GM23248 (cell line): Measurements from ENCODE around the gene RNASET2.

Source experiments
- EZH2 ChIP-seq: fragments of 200-600 bp; sonication (generic); IDR thresholded peaks from 2 replicates; pipeline ENCODE4 v1.6.1; 2018; ENCODE audit warnings: antibody characterized with exemption, mild to moderate bottlenecking; ENCODE audit not compliant: insufficient read depth, poor library complexity, severe bottlenecking
- EZH2phosphoT487 ChIP-seq: fragments of 200-600 bp; sonication (generic); IDR thresholded peaks from 2 replicates; pipeline ENCODE4 v1.6.1; 2018; ENCODE audit warnings: antibody characterized with exemption, moderate library complexity, mild to moderate bottlenecking, low read depth; ENCODE audit not compliant: insufficient read depth

GRCh38 chr6:166902211-166902755, 54.1 kb downstream of the RNASET2 start:
- no peak for TF ChIP-seq EZH2
- no peak for TF ChIP-seq EZH2phosphoT487
